ENCODE measurements around the gene C6orf120. TPM values are rescaled to one million over a fixed set of nuclear protein-coding genes. Genes with fewer than 3 reads are reported as not detected.

C6orf120 gene
- polyA plus RNA-seq (12.1 to 18.1 TPM (median 14.9 TPM) in 3 replicates), polyA minus RNA-seq (2.3 to 10.2 TPM (median 6.5 TPM) in 3 replicates)
- polyA plus RNA-seq (2011; ENCODE audit: low read depth), result 4.5 TPM
- polyA plus RNA-seq (2011; cell fraction: cytosol; rRNA removed), result 10.1 and 14.9 TPM in 2 replicates
- 13.5 and 14.4 TPM in 2 replicates for polyA plus RNA-seq (2011; cell fraction: nucleus; rRNA removed)
- polyA plus RNA-seq (2012; ENCODE audit: low replicate concordance), result 10.5 and 16.9 TPM in 2 replicates
- polyA minus RNA-seq (2011; cell fraction: cytosol; rRNA and poly(A)+ RNA removed), result 18.4 TPM
- polyA minus RNA-seq (2011; cell fraction: nucleus; rRNA and poly(A)+ RNA removed), result 8.4 and 11.4 TPM in 2 replicates

GRCh38 chr6:169701954-169702839 lies at the start of gene C6orf120, which contains the start of gene WDR27:
Gene C6orf120 (plus strand): TSS chr6:169702126. CDS start chr6:169702460, 334 bp downstream.
Gene WDR27 (minus strand): TSS chr6:169702029. CDS start chr6:169689005, 13,024 bp downstream.
- peak within 1 kb of the TSS; percentile 84 for H2AFZ ChIP-seq (ENCODE audit: control insufficient read depth, low read length)
- H3K9me1 ChIP-seq (ENCODE audit: control insufficient read depth, extremely low read depth, insufficient read depth, low read length), result no peaks in the 10 kb centered on the region
- peak within 1 kb of the TSS; percentile 91 for H3K9ac ChIP-seq (ENCODE audit: control insufficient read depth, extremely low read depth, insufficient read depth, low read length)
- peak within 1 kb of the TSS; percentile 83 for H3K27ac ChIP-seq (ENCODE audit: control insufficient read depth, insufficient read depth, low read length)
- H3K4me1 ChIP-seq (ENCODE audit: control insufficient read depth, extremely low read depth, insufficient read depth, low read length), result peaks cover 38% of the 10 kb centered on the region
- H3K79me2 ChIP-seq (ENCODE audit: control insufficient read depth, insufficient read depth, low read length), result peaks cover 67% of the 10 kb centered on the region
- no peaks in the 10 kb centered on the region for H4K20me1 ChIP-seq (ENCODE audit: control insufficient read depth, extremely low read depth, insufficient read depth, low read length)
- DNase-seq (ENCODE audit: low read depth, low spot score) (peak; percentile 68), FAIRE-seq (no peak)
- H3K4me3 ChIP-seq (ENCODE audit: control insufficient read depth in 2 of 3, extremely low read depth in 1 of 3, insufficient read depth in 2 of 3, low read depth in 1 of 3, low read length in 3 of 3), result peak within 1 kb of the TSS; percentile 90 to 94 (median 91)
- no peaks in the 10 kb centered on the region for H3K9me3 ChIP-seq (ENCODE audit: control insufficient read depth, low read depth, low read length)
- H3K27me3 ChIP-seq (ENCODE audit: control insufficient read depth, extremely low read depth, insufficient read depth, low read length), result no peaks in the 10 kb centered on the region
- TF ChIP-seq EZH2 (IDR thresholded peaks at IDR 0.05; ENCODE audit: low read length) (no peak), CTCF (optimal IDR thresholded peaks at IDR 0.05 in 1 of 3, IDR thresholded peaks at IDR 0.05 in 1 of 3, conservative IDR thresholded peaks at IDR 0.05 in 1 of 3; ENCODE audit: extremely low read depth in 1 of 3, insufficient read depth in 2 of 3, low read length in 3 of 3) (no peak)
- peak within 1 kb of the TSS; percentile 93 for H3K4me2 ChIP-seq (ENCODE audit: control insufficient read depth, extremely low read depth, insufficient read depth, low read depth, low read length)
- peaks cover 0 to 3% of the 10 kb centered on the region in 2 experiments for H3K36me3 ChIP-seq (ENCODE audit: control insufficient read depth in 2 of 2, extremely low read depth in 1 of 2, insufficient read depth in 2 of 2, low read length in 2 of 2)
- dilution Hi-C loops (cut with MboI; ENCODE audit: extremely low pct_ligation_motif_present, low sequenced_read_pairs), result no loop called here

- no peaks in the 10 kb centered on the region for H3K27me3 ChIP-seq (ENCODE audit: control insufficient read depth, extremely low read depth, insufficient read depth, low read length)
- no peak for FAIRE-seq
Observed at GRCh38 chr6:169652896-169653295, 49.0 kb upstream of the C6orf120 start.

More at GRCh38 chr6:169652896-169653295, 49.0 kb upstream of the C6orf120 start:
- H2AFZ ChIP-seq (ENCODE audit: control insufficient read depth, low read length), result no peak overlapping the region
- no peak for TF ChIP-seq CTCF (optimal IDR thresholded peaks at IDR 0.05 in 1 of 3, IDR thresholded peaks at IDR 0.05 in 1 of 3, conservative IDR thresholded peaks at IDR 0.05 in 1 of 3; ENCODE audit: extremely low read depth in 1 of 3, insufficient read depth in 2 of 3, low read length in 3 of 3)
- TF ChIP-seq EZH2 (IDR thresholded peaks at IDR 0.05; ENCODE audit: low read length), result no peak
- H3K4me2 ChIP-seq (ENCODE audit: control insufficient read depth, extremely low read depth, insufficient read depth, low read depth, low read length), result no peak overlapping the region
- no peak overlapping the region for H3K27ac ChIP-seq (ENCODE audit: control insufficient read depth, insufficient read depth, low read length)
- no peaks in the 10 kb centered on the region for H3K9me3 ChIP-seq (ENCODE audit: control insufficient read depth, low read depth, low read length)
- H3K4me1 ChIP-seq (ENCODE audit: control insufficient read depth, extremely low read depth, insufficient read depth, low read length), result no peaks in the 10 kb centered on the region
- no peak for DNase-seq (ENCODE audit: low read depth, low spot score)
- H3K36me3 ChIP-seq (ENCODE audit: control insufficient read depth in 2 of 2, extremely low read depth in 1 of 2, insufficient read depth in 2 of 2, low read length in 2 of 2), result peaks cover 4 to 6% of the 10 kb centered on the region in 2 experiments
- H3K79me2 ChIP-seq (ENCODE audit: control insufficient read depth, insufficient read depth, low read length), result no peaks in the 10 kb centered on the region
- no peak overlapping the region for H3K4me3 ChIP-seq (ENCODE audit: control insufficient read depth in 2 of 3, extremely low read depth in 1 of 3, insufficient read depth in 2 of 3, low read depth in 1 of 3, low read length in 3 of 3)
- dilution Hi-C loops (cut with MboI; ENCODE audit: extremely low pct_ligation_motif_present, low sequenced_read_pairs), result no loop called here
- no peak overlapping the region for H3K9ac ChIP-seq (ENCODE audit: control insufficient read depth, extremely low read depth, insufficient read depth, low read length)
- no peaks in the 10 kb centered on the region for H4K20me1 ChIP-seq (ENCODE audit: control insufficient read depth, extremely low read depth, insufficient read depth, low read length)
- H3K9me1 ChIP-seq (ENCODE audit: control insufficient read depth, extremely low read depth, insufficient read depth, low read length), result no peaks in the 10 kb centered on the region
